Measurements from ENCODE around the gene PPP1R13L.
"Not testable (repeated sequence)": the region's sequence is repeated elsewhere in the genome, so short reads cannot be mapped to it uniquely, and the experiment has no call there.

Gene PPP1R13L

DNA sequence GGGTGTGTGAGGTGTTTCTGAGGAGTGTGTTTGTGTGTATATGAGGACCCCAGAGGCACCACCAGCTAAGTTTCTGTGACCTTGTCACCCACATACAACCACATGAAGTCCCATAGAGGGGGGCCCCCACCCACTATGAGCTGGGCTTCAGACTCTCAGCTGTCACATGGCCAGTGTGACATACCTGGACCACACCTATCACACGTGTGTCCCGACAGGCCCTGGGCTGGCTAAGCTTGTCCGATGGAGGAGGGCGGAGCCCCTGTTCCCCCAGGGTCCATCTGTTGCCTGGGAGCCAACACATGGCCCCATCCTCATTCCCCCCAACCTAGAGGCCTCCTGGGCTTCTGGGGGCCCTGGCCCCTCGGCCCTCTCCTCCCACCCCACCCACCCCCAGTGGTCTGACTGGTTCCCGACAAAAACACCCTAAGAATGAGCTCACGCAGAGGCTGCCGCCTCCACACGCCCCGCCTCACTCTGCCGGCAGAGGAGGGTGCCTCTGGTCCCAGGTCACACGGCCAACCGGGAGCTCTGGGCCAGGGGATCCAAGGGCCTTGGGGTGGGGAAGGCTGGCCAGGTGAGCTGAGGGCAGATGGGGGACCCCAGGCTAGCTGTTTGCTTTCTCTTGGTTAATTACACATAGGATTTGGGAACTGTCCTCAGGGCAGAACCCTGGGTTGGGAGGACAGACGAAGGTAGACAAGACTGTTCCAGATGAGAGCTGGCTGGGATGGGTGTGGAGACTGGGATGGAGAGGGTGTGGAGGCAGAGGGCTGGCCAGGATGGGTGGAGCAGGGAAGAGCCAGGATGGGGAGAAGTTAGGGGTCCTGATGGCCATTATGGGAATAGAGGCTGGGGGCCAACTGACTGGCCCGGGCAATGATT is 60.0 kb downstream of the PPP1R13L start:
- no peak for DNase-seq (ENCODE audit: low spot score)

DNA sequence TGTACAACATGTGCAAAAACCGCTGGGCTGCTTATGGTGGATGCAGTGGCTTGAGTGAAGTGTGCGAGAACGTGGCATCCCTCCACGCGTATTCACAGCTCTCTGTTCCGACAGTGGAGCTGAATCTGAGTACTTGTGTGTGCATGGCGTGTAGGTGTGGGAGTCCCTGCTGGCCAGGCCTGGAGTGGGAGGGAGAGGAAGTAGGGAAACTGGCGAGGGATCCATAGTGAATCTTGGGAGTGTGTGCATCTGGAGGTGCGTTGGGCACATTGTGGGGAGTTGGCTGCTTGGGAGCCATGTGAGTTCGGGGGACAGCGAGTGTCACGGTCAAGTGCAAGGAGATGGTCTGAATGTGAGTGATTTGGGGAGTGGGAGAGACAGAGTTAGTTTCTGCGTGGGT is 62.0 kb downstream of the PPP1R13L start:
- no peak for DNase-seq (ENCODE audit: low spot score)

DNA sequence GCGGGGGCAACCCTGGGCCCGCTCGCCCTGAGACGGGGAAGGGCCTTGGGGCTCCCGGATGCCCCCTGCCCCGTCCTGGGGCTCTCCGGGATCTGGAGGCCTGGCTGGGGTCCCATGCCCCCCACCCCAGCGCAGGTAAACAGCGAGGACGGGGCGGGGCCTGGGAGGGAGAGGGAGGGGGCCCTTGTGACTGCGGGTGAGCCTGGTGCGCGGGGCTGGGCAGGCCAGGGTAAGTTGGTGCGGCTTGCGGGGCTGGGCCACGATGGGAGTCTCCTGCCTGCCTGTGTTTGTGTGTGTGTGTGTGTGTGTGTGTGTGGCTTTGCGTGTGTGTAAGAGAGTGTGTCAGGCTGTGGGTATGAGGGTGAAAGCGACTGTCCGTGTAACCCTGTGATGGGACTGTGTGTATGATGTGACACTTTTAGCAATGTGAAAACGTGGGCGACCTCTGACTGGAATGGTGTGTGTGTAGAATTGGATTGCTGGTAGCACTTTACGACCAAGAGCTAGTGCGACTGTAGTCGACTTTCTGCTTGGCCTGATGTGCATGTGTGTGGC is 63.9 kb downstream of the PPP1R13L start:
- no peak for DNase-seq (ENCODE audit: low spot score)

DNA sequence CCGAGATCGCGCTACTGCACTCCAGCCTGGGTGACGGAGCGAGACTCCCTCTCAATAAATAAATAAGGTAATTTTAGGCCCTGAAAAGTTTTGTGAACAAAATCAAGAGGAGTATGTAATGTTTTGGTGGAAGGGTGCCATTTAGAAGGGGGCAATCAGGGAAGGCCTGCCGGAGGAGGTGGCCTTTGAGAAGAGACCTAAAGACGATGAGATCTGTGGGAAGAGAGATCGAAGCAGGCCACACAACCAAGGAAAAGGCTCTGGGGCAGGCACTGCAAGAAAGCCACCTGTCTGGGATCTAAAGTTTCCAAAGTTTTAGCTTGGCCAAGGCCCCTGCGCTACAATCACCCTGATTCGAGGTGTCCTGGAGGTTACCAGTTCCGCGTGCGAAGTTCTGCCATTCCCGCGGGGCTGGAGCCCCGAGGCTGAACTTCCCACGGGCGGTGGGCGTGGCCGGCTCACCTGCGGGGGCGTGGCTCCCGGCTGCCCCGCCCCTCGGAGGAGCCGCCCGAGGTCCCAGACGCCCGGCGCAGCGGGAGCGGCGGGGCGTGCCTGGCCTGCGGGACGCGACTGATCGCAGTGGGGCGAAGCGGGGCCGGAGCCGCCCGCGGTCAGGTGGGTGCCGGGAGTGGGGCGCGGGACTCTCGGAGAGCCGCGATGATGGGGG is 64.5 kb downstream of the PPP1R13L start, which contains the start of gene KLC3:
KLC3 (plus strand) TSS at position 519 of the 667 bp plus-strand sequence. CDS start 4,792 bp downstream, outside the sequence.
- peak; percentile 79 for DNase-seq (ENCODE audit: low spot score)

DNA sequence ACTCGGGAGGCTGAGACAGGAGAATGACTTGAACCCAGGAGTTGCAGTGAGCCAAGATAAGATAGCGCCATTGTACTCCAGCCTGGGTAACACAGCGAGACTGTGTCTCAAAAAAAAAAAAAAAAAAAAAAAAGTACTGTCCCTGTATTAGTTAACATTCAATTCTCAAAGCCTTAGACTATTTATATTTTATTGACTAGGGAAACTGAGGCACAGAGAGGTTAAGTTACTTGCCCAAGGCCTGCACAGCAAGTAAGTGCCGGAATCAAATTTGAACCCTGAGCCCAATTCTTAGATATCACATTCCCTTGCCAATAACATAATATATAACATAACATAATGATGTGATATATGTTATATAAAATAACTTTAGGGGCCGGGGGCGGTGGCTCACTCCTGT is 65.2 kb downstream of the PPP1R13L start:
- no peak for DNase-seq (ENCODE audit: low spot score)

DNA sequence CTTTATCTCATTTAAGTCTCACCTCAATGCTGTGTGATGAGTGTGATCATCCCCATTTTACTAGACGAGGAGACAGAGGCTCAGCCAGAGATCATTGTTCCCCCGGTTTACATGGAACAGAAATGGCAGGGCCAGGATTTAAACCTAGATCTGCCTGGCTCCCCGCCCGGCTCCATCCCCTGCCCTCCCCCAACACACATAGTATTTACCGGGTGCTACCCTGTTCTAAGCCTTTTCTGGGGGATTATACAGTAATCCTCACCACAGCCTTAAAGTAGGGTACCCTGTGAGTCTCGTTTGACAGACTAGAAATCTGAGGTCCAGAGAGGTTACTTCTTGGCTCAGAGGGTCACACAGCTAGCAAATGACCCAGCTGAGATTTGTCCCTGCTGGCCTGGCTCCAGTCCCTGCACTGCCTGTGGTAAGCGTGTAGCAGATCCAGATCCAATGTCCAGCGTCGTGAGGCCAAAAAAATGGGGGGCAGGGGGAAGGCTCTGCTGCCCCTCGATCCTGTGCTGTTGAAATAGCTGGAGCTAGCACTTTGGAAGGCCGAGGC is 68.1 kb downstream of the PPP1R13L start:
- no peak for DNase-seq (ENCODE audit: low spot score)

DNA sequence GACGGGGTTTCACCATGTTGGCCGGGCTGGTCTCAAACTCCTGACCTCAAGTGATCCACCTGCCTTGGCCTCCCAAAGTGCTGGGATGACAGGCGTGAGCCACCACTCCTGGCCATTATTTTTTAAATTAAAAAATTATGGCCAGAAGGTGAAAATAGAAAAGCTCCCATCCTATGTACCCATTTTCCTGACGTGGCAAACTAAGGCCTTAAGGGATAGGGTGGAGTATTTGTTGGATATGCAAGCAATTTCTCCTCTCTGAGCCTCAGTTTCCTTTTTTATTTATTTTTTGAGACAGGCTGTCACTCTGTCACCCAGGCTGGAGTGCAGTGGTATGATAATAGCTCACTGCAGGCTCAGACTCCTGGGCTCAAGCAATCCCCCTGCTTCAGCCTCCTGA is 70.0 kb downstream of the PPP1R13L start:
- not testable (repeated sequence) for DNase-seq (ENCODE audit: low spot score)

DNA sequence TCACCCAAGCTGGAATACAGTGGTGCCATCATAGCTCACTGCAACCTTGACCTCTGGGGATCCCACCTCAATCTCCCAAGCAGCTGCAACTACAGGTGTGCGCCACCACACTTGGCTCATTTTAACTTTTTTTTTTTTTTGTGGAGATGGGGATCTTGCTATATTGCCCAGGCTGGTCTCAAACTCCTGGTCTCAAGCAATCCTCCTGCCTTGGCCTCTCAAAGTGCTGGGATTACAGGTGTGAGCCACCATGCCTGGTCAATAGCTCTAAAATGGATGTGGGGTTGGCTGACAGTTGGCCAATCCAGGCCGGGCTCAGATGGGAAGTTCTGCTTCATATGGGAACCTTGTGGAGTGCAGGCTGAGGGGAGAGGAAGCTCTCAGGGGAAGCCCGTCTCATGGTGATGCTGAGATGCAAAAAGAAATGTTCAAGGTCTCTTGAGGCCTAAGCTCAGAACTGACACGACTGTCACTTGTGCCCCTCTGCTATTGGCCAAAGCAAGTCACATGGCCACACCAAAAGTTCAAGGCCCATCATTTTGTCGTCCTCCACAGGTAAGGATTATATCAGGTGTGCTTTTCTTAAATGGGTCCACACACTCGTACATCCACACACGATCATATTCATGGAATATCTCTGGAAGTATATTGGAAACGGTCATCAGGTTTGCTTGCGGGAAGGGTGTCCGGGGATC is 71.1 kb downstream of the PPP1R13L start:
- no peak for DNase-seq (ENCODE audit: low spot score)

DNA sequence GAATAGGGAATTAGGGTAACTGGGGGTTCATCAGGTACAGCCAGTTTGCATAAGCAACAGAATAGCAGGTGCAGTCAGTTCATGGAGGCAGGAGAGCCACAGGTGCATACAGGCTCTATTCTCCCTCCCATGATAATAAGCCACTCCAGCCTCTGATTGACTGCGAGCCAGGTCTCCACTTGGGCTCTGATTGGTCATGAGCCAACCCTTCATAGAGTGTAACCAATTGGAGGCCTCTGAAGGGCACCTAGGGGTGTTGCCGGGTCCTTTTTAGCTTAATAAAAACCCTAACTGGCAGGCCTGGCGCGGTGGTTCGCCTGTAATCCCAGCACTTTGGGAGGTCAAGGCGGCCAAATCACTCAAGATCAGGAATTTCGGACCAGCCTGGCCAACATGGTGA is 73.5 kb downstream of the PPP1R13L start:
- no peak for DNase-seq (ENCODE audit: low spot score)
